Activated CD4-positive, CD25-positive, alpha-beta regulatory T cell treated with anti-CD3 and anti-CD28 coated beads, Interleukin-2, amount 50 U/mL, for 72 hours (primary cell): ENCODE data around the gene FKBP2.

Source experiments
- DNase-seq: peaks from one replicate; pipeline ENCODE4 v3.0.0; 2021

FKBP2 gene

GRCh38 chr11:64219755-64220154 lies 21.1 kb upstream of the FKBP2 start:
- DNase-seq, result no peak

DNA sequence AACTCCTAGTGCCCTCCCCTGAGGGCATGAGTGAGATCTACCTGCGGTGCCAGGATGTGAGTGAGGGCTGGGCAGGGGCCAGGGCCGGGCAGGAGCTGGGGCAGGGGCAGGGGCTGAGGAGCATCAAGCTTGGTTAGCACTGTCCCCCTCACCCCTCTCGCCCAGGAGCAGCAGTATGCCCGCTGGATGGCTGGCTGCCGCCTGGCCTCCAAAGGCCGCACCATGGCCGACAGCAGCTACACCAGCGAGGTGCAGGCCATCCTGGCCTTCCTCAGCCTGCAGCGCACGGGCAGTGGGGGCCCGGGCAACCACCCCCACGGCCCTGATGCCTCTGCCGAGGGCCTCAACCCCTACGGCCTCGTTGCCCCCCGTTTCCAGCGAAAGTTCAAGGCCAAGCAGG lies 20.6 kb upstream of the FKBP2 start:
- no peak for DNase-seq

- no peak for DNase-seq
Observed at GRCh38 chr11:64220798-64221197, 20.1 kb upstream of the FKBP2 start.

GRCh38 chr11:64222651-64223000 lies 18.3 kb upstream of the FKBP2 start:
- DNase-seq, result no peak

DNA sequence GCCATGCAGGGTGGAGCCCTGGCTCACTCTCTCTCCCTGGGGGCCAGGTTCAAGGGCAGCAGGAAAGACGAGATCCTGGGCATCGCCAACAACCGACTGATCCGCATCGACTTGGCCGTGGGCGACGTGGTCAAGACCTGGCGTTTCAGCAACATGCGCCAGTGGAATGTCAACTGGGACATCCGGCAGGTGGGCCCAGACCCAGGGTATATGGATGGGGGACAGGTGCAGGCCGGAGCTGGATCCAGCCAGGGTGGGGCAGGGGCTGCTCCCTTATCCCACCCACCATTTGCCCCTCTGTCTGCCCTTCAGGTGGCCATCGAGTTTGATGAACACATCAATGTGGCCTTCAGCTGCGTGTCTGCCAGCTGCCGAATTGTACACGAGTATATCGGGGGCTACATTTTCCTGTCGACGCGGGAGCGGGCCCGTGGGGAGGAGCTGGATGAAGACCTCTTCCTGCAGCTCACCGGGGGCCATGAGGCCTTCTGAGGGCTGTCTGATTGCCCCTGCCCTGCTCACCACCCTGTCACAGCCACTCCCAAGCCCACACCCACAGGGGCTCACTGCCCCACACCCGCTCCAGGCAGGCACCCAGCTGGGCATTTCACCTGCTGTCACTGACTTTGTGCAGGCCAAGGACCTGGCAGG lies 17.8 kb upstream of the FKBP2 start:
- no peak for DNase-seq

DNA sequence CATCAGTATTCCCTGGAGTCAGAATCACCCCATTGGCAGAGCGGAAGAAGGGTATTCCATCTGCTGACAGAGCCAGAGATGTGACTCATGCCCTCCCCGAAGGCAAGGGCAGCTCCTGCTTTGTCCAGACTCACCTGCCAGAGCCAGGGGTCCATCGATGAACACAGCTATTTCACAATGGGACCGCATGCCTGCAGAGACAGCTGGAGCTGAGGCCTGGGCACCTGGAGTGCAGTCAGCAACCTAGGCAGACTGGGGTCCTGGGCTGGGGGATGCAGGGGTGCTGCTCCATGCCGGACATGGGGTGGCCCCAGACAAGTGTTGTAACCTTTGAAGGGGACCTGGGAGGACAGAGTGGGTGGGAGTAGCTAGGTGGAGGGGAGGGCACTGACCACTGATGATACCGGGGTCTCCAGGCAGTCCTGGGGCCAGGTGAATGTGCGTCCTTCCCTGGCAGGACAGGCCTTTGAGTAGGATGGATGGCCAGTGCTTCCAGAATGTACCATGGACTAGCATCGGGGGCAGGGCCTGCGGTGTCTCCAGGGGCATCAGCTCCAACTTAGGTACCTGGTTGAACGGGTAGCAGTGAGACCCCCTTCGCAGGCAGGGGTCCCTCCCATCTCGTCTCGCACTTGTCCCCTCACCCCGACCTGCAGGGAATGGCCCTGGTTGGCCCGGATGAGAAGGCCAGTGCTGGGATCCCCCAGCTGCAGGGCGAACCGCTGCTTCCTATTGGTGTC lies 16.6 kb upstream of the FKBP2 start:
- DNase-seq, result no peak

DNA sequence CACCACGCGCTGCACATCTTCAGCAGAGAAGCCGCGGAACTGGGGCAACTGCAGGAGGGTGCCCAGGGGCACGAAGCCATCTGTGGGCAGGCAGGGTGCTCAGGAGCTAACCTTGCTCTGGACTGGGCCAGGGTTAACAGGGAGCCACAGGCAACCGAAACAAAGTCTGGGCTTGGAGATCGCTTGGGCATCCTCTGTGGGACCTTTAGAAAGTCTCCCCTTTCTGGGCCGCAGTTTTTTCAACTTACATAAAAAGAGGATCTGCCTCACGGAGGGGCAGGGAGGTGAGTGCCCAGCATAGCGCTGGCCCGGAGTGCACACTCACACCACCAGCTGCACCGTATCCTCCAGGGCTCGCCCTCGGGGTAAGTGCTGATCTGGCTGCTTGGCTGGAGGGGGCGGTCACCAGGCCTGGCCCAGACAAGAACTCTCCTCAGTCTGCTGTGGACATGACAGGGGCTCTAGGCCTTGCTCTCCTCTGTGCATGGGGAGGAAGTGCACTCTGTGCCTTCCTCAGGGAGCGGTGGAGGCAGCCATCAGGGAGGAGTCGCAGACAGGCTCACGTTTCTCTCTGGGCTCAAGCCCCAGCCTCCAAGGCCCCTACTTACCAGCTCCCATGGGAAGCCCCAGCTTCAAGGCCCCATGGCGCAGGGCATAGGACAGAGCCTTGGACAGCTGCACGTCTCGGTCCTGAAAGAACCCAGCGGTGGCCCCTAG lies 15.8 kb upstream of the FKBP2 start:
- DNase-seq, result no peak

- DNase-seq, result peak; percentile 94
Observed at GRCh38 chr11:64225608-64226506, 15.0 kb upstream of the FKBP2 start, which contains the start of the genes NUDT22 and TRPT1. TSS of gene NUDT22 (plus strand) at chr11:64226274. CDS start at chr11:64226653, 379 bp downstream. TSS of gene TRPT1 (minus strand) at chr11:64226186. CDS start at chr11:64225860, 326 bp downstream.

GRCh38 chr11:64226507-64227051 lies 14.3 kb upstream of the FKBP2 start:
- peak; percentile 52 for DNase-seq

GRCh38 chr11:64227405-64227956 lies 13.4 kb upstream of the FKBP2 start:
- no peak for DNase-seq

DNA sequence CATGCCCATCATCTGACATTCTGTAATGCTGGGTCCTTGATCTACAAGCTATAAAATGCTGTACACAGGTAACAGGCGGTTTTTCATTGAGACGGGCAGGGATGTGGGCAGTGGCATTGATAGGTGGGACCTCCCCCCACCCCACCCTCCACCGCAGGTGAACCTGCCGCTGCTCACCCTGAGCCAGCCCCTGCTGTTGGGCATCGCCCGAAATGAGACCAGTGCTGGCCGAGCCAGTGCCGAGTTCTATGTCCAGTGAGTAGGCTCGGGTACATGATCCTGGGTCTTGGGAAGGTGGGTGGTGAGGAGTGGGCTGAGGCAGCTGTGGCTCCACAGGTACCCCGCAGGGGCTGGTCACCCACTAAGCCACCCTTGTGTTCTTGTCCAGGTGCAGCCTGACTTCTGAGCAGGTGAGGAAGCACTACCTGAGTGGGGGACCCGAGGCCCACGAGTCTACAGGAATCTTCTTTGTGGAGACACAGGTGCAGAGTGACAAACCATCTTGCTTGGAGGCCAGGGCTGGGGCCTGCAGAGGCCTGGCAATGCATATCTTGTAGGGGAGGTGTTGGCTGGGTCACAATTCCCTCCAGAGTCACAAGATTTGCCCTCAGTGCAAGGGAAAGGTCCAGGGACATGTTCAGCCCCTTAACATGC lies 11.7 kb upstream of the FKBP2 start:
- no peak for DNase-seq

GRCh38 chr11:64229744-64230170 lies 11.1 kb upstream of the FKBP2 start:
- DNase-seq, result no peak

GRCh38 chr11:64230171-64230984 lies 10.5 kb upstream of the FKBP2 start, which contains the start of gene DNAJC4:
TSS of gene DNAJC4 (plus strand) at chr11:64230548. CDS start at chr11:64230855, 307 bp downstream.
- peak; percentile 87 for DNase-seq

DNA sequence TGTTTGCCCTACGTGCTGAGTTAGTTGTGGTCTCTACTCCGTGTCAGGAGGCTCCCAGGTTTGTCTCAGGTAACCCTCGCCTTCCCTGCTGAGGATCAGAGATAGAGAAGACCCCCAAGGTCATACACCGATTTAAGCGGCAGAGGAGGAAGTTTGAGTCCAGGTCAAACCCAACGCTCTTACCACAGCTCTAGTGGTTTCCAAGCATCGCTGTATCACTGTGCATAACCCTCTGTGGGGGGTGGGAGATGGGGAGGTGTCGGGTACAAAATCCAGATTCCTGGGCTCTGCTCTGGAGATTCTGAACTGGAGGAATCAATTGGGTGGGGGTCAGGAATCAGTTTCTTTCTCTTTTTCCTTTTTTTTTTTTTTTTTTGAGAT lies 9.9 kb upstream of the FKBP2 start:
- DNase-seq, result no peak

DNA sequence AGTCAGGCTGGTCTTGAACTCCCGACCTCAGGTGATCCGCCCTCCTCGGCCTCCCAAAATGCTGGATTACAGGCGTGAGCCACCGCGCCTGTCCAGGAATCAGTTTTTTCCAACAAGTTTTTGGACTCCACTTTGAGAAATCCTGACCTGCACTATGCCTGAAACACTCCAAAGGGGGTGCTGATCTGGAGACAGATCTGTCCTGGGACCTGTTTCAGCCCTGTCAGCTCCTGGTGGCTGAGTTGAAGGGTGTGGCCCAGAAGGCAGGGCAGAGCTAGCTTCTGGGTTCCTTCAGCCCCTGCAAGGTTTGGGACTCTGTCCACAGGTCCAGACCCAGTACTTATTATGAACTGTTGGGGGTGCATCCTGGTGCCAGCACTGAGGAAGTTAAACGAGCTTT lies 9.3 kb upstream of the FKBP2 start:
- DNase-seq, result no peak

GRCh38 chr11:64232182-64232966 lies 8.5 kb upstream of the FKBP2 start:
- no peak for DNase-seq

- no peak for DNase-seq
Observed at GRCh38 chr11:64232967-64233315, 8.0 kb upstream of the FKBP2 start.

DNA sequence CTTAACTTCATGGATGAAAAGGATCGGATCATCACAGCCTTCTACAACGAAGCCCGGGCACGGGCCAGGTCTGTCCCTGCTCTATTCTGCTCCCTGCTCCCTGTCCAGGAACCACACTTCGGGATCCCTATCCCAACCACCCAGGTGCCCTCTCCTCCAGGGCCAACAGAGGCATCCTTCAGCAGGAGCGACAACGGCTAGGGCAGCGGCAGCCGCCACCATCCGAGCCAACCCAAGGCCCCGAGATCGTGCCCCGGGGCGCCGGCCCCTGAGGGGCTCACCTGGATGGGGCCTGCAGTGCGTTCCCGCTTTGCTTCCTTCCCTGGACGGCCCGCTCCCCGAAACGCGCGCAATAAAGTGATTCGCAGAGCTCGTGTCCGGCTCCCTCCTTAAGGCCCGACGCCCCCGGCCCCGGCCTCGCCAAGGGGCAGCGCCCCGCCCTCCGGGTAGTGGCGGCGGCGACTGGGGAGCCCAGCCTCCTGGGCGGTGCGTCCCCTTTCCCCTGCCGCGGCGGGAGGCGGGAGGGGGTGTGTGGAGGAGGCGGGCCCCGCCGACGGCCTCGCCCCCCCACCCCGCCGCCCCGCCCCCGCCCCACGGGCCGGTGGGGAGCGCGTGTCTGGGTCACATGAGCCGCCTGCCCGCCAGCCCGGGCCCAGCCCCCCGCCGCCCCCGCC lies 6.8 kb upstream of the FKBP2 start, which contains the start of gene VEGFB:
Gene VEGFB, plus strand, starts transcription at position 672 of the 674 bp plus-strand sequence. CDS start 250 bp downstream, outside the sequence.
- peak; percentile 69 for DNase-seq
